ENCODE measurements around the gene PLA2G4D. TPM values are rescaled to one million over a fixed set of nuclear protein-coding genes. Genes with fewer than 3 reads are reported as not detected.

Gene PLA2G4D
- total RNA-seq, 1 experiment from 2014 or later: 0.24 TPM

GRCh38 chr15:42036112-42036905, 58.1 kb downstream of the PLA2G4D start:
- Mint-ChIP-seq H3K4me3 (no peak overlapping the region), H3K4me1 (peaks cover 15% of the 10 kb centered on the region), H3K9me3 (peaks cover 23% of the 10 kb centered on the region), H3K36me3 (peaks cover 9% of the 10 kb centered on the region), H3K27ac (no peak overlapping the region), H3K27me3 (ENCODE audit: low read depth) (peaks cover 3% of the 10 kb centered on the region)
- TF ChIP-seq STAT6 (CRISPR knock-in tag; conservative IDR thresholded peaks at IDR 0.05; ENCODE audit: low read depth): no peak
- no peak for TF ChIP-seq NR2C2 (CRISPR knock-in tag; IDR thresholded peaks at IDR 0.05)
- TF ChIP-seq HMGA2 (CRISPR knock-in tag; IDR thresholded peaks at IDR 0.05): no peak
- TF ChIP-seq ZNF425 (CRISPR knock-in tag; conservative IDR thresholded peaks at IDR 0.05): no peak
- TF ChIP-seq NFE2L1 (CRISPR knock-in tag; IDR thresholded peaks at IDR 0.05): no peak
- TF ChIP-seq GTF2I (CRISPR knock-in tag; conservative IDR thresholded peaks at IDR 0.05): no peak
- no peak for TF ChIP-seq TEAD1 (CRISPR knock-in tag; IDR thresholded peaks at IDR 0.05)
- no peak for TF ChIP-seq FOXJ3 (CRISPR knock-in tag; IDR thresholded peaks at IDR 0.05; ENCODE audit: borderline replicate concordance)
- no peak for TF ChIP-seq PRRX2 (CRISPR knock-in tag; IDR thresholded peaks at IDR 0.05)
- no peak for TF ChIP-seq AR (CRISPR knock-in tag; IDR thresholded peaks at IDR 0.05)
- no peak for TF ChIP-seq NFYB (CRISPR knock-in tag; conservative IDR thresholded peaks at IDR 0.05; ENCODE audit: low read depth)
- no peak for TF ChIP-seq GABPB1 (CRISPR knock-in tag; IDR thresholded peaks at IDR 0.05)
- no peak for TF ChIP-seq MYBL2 (CRISPR knock-in tag; IDR thresholded peaks at IDR 0.05)
- no peak for TF ChIP-seq ZNF416 (CRISPR knock-in tag; IDR thresholded peaks at IDR 0.05)
- TF ChIP-seq ZNF232 (CRISPR knock-in tag; IDR thresholded peaks at IDR 0.05): no peak
- TF ChIP-seq USF2 (CRISPR knock-in tag; IDR thresholded peaks at IDR 0.05): no peak
- no peak for TF ChIP-seq RELA (CRISPR knock-in tag; IDR thresholded peaks at IDR 0.05; ENCODE audit: borderline replicate concordance)
- no peak for TF ChIP-seq NR1H2 (CRISPR knock-in tag; IDR thresholded peaks at IDR 0.05)
- TF ChIP-seq PRDM15 (CRISPR knock-in tag; IDR thresholded peaks at IDR 0.05): no peak
- no peak for TF ChIP-seq NFATC4 (CRISPR knock-in tag; IDR thresholded peaks at IDR 0.05)
- ATAC-seq: peak; percentile 43
- CTCF ChIA-PET: interaction anchor here (1.3 to 3.2 kb wide), 4 partner anchors 47 to 101 kb away, joined by 3 to 18 read pairs (median 6); partner anchors contain the start of gene EHD4
- DNase-seq (ENCODE audit: low spot score): peak; percentile 38
- POLR2A ChIA-PET: no interaction called here
